Left kidney (tissue), 2 donors: ENCODE data around the gene ZDHHC11. TPM values are rescaled to one million over a fixed set of nuclear protein-coding genes. Genes with fewer than 3 reads are reported as not detected.
"Not testable (repeated sequence)": the region's sequence is repeated elsewhere in the genome, so short reads cannot be mapped to it uniquely, and the experiment has no call there.

ENCODE experiments used
- DNase-seq: peaks from one replicate; pipeline ENCODE4 v3.0.0-alpha.2; 2013
- polyA plus RNA-seq: library from polyadenylated mRNA; unstranded; fragments of 120-200 nt; gene quantifications from one replicate; pipeline ENCODE4 v1.2.1, GENCODE V29; 2013; ENCODE audit not compliant: insufficient read length

ZDHHC11 gene
- polyA plus RNA-seq, 1 donor, result 14.7 TPM

DNA sequence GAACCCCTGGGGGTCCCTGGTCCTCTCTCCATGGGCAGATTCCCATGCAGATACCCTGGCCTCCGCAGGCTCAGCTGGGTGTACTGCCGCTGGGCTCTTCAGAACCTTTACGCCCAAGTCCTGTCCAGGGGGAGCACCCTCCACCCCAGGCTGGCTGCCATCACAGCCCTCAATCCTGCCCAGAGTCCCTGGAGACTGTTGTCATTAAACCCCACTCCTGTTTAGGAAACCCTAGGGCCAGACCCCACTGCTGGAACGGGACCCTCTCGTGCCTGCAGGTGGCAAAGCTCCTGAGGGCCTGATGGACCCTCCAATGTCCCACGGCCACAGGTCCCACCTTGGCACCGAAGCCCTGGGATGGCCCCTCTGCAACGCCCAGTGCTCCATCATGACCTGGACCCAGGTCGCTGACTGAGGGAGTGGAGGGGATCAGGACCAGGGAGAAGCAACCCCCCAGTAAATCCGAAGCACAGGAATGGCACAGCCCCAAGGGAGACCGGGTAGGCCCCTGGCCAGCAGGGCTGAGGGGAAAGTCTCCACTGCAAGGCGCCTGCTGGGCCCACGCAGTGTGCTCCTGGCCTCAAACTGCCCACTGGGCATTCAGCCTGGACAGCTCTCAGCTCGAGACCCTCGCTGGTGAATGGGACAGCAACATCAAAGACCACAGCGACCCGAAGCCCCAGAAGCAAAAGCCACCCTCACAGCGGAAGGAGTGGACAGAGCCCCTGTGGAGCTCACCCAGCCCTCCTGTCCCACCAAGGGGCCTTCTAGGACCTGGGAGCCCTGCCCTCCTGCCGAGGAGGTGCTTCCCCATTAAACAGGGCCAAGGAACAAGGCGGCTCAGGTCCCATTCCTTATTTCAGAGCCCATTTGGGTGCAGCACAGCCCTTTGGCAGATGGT is 74.6 kb downstream of the ZDHHC11 start:
- DNase-seq, result no peak

GRCh38 chr5:775595-775960 is 75.2 kb downstream of the ZDHHC11 start:
- DNase-seq, result not testable (repeated sequence)

GRCh38 chr5:774854-775505 is 75.8 kb downstream of the ZDHHC11 start:
- DNase-seq, result not testable (repeated sequence)

GRCh38 chr5:774304-774703 is 76.5 kb downstream of the ZDHHC11 start:
- not testable (repeated sequence) for DNase-seq

- DNase-seq, result no peak
These were observed 77.1 kb downstream of the ZDHHC11 start for GRCh38 chr5:773517-774264.

GRCh38 chr5:772931-773330 is 77.9 kb downstream of the ZDHHC11 start:
- not testable (repeated sequence) for DNase-seq

DNA sequence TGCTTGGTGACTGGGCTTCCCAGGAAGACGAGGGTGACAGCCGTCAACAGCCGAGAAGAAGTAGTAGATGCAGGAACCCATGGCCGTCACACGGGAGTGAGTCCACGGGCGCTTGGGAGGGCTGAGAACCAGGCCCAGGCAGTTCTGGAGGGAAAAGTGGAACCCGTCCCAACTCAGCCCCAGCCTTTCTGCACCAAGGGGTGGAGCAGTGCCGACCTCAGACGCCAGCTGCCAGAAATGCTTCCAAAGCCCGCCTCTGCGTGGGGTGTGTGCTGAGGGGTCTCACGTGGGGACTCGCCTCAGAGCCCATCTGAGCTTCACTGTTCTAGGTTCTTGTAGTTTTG is 78.3 kb downstream of the ZDHHC11 start:
- DNase-seq, result not testable (repeated sequence)

- not testable (repeated sequence) for DNase-seq
These were observed 78.8 kb downstream of the ZDHHC11 start for GRCh38 chr5:771841-772546.

DNA sequence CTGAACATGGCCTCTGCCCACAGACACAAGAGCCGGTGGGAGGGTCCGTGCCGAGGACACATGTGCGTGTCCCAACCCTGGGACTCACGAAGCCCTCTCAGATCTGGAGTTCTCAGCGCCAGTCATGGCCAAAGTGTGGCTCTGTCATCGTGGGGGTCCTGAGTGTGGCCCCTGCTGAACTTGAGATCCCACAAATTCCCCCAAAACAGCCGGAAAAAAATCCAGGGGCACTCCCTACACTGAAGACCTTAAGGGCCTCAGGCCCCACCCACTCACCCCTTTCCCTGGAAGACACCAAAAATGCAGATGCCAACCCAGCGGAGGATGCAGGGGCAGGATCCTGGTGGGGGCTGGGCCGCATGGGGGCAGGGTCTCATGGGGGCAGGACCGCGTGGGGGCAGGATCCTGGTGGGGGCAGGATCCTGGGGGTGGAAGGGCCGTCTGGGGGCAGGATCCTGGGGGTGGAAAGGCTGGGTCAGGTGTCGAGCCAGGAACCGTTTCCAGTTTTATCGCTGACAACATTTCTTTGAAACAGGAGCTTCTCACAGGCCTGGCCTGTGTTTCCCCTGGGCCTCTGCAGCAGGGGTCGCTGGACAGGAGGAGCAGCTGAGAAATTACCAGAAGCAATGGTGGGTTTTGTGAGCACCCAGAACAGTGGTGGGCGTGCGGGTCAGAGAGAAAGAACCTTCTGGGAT is 79.6 kb downstream of the ZDHHC11 start:
- not testable (repeated sequence) for DNase-seq

GRCh38 chr5:770585-770984 is 80.2 kb downstream of the ZDHHC11 start:
- not testable (repeated sequence) for DNase-seq

- not testable (repeated sequence) for DNase-seq
These were observed 81.2 kb downstream of the ZDHHC11 start for GRCh38 chr5:769485-770145.

DNA sequence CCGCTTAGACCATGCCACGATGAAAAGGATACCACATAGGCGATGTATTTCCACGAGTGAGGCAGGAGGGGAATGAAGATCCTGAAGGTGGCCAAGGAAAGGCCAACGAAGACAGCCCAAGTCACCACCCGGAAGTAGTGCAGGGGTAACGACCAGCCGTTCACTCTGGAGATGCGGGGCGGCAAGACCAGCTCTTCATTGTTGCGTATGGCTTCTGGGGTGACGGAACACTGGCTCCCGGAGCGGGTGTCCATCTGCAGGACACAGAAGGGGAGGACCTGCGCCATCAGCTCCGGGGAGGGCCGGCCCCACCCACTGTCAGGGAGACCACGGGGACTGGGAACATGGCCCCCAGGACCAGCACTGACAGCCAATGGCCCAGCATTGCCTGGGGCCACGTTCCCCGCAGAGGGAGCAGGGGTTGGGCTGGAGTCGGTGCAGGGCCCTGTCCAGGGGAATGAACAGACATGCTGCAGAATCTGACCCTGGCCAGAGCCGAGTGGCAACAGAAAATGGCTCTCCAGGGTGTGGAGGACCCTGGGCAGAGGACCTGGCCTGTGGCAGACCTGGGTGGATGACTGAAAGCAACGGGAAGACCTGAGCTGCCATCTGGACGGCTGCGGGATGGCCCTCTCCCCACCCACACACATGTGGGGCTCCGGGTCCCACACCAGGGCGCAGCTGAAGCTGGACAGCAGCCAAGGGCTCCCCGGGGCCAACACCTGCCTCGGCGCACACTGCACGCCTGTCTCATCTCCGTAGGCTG is 83.9 kb downstream of the ZDHHC11 start:
- DNase-seq, result no peak

DNA sequence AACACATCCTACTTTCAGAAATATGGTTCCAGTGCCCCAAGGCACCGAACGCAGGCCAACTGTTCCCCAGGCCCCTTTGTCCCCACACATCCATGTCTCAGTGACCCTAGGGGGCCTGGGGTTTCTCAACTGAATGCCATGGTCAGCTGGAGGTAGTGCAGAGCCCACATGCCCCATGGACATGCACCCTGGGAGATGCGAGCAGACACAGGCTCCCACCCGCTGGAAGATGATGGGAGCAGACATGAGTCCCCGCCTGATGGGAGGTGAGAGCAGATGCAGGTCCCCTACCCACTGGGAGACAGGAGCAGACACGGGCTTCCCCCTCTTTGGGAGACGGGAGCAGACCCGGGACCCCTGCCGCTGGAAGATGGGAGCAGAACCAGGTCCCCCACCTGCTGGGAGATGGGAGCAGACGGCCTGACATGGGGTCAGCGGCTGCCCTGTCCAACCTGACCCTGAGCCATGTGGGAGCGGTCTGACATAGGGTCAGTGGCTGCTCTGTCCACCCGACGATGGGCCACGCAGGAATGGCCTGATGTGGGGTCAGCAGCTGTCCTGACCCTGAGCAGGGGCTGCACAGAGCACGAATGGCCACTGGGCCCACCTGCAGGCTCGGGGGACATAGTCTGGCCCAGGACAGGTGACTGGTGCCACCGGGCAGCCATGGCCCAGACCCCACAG is 84.7 kb downstream of the ZDHHC11 start:
- DNase-seq, result no peak

- no peak for DNase-seq
These were observed 86.6 kb downstream of the ZDHHC11 start for GRCh38 chr5:763998-764781.

DNA sequence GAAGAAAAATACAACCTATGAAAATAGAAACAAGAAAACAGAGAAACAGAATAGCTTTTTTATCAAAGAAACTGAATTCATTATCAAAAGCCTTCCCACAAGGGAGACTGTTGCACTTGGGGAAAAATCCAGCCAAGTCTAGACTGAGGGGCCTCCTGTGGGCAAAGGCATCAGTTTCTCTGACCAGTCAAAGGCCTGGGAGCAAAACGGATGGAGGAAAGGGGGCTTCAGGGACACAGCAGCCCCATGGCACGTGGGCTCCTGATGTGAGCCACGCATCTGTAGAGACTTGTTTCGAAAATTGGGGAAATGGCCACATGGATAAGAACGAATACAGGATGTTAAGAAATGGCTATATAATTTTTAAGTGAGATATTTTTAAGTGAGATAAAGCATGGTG is 87.4 kb downstream of the ZDHHC11 start:
- DNase-seq, result no peak

GRCh38 chr5:762996-763395 is 87.8 kb downstream of the ZDHHC11 start:
- not testable (repeated sequence) for DNase-seq

DNA sequence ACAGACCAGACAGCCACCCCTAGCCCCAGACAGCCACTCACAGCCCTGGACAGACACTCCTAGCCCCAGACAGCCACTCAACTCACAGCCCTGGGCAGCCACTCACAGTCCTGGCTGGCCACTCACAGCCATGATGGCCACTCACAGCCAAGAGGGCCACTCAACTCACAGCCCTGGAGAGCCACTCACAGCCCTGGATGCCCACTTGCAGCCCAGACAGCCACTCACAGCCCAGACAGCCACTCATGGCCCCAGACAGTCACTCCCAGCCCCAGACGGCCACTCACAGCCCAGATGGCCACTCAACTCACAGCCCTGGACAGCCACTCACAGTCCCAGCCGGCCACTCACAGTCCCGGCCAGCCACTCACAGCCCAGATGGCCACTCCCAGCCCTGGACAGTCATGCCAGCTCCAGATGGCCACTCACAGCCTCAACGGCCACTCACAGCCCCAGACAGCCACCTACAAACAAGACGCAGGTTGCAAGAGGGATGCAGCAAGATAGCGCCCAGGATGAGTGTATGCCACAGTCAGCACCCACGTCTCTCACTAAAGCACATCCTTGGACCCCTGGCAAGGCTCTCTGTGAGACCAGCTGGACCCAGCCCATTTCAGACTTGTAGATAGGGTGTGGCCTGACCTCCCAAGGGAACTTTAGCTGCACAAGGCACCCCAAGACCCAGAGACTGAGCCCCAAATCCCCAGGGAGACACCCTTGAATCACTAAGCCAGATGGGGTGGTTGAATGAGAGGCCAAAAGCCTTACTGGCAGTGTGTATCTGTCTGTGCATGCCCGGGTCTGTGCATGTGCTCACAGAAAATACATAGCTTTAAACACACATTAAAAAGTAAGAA is 88.7 kb downstream of the ZDHHC11 start:
- DNase-seq, result no peak
